ENCODE results near the gene ZBTB7A.

ZBTB7A gene

GRCh38 chr19:4068047-4068966 is 1.6 kb upstream of the ZBTB7A start:
- DNase-seq (ENCODE audit: low spot score) = no peak

- peak; percentile 67 for DNase-seq (ENCODE audit: low spot score)
Observed at GRCh38 chr19:4067396-4068046, 822 bp upstream of the ZBTB7A start.

GRCh38 chr19:4066176-4066606 is 508 bp downstream of the ZBTB7A start:
- no peak for DNase-seq (ENCODE audit: low spot score)

GRCh38 chr19:4065430-4066175 is 1.1 kb downstream of the ZBTB7A start:
- DNase-seq (ENCODE audit: low spot score) = peak; percentile 100

- DNase-seq (ENCODE audit: low spot score) = peak; percentile 64
Observed at GRCh38 chr19:4064496-4065260, 2.0 kb downstream of the ZBTB7A start.

GRCh38 chr19:4064149-4064495 is 2.6 kb downstream of the ZBTB7A start:
- DNase-seq (ENCODE audit: low spot score) = no peak

GRCh38 chr19:4063369-4064148 is 3.1 kb downstream of the ZBTB7A start:
- no peak for DNase-seq (ENCODE audit: low spot score)

GRCh38 chr19:4062419-4063368 is 4.0 kb downstream of the ZBTB7A start:
- DNase-seq (ENCODE audit: low spot score) = no peak

GRCh38 chr19:4061683-4062418 is 4.8 kb downstream of the ZBTB7A start:
- DNase-seq (ENCODE audit: low spot score) = no peak

- DNase-seq (ENCODE audit: low spot score) = no peak
Observed at GRCh38 chr19:4061178-4061682, 5.5 kb downstream of the ZBTB7A start.

GRCh38 chr19:4060621-4061177 is 6.0 kb downstream of the ZBTB7A start:
- DNase-seq (ENCODE audit: low spot score) = no peak

GRCh38 chr19:4059891-4060620 is 6.6 kb downstream of the ZBTB7A start:
- no peak for DNase-seq (ENCODE audit: low spot score)

GRCh38 chr19:4059453-4059871 is 7.2 kb downstream of the ZBTB7A start:
- no peak for DNase-seq (ENCODE audit: low spot score)

GRCh38 chr19:4058693-4059452 is 7.8 kb downstream of the ZBTB7A start:
- DNase-seq (ENCODE audit: low spot score) = no peak

GRCh38 chr19:4057931-4058692 is 8.6 kb downstream of the ZBTB7A start:
- DNase-seq (ENCODE audit: low spot score) = no peak

- DNase-seq (ENCODE audit: low spot score) = no peak
Observed at GRCh38 chr19:4055209-4055552, 11.5 kb downstream of the ZBTB7A start.
